Pulmonary artery endothelial cell (primary cell): Measurements from ENCODE around the gene GPR89A. TPM values are rescaled to one million over a fixed set of nuclear protein-coding genes. Genes with fewer than 3 reads are reported as not detected.
"Not testable (repeated sequence)": the region's sequence is repeated elsewhere in the genome, so short reads cannot be mapped to it uniquely, and the experiment has no call there.

ENCODE experiments used
- DNase-seq: peaks from one replicate; pipeline ENCODE4 v3.0.0-alpha.2; 2011; ENCODE audit warnings: low read depth, low spot score
- total RNA-seq: library from RNA; depleted of rRNA; stranded (reverse); fragments of >200 nt; gene quantifications from 2 replicates; pipeline ENCODE4 v1.2.3, GENCODE V29; 2014

Gene GPR89A
- total RNA-seq, 1 donor from 2014 or later, result 22.3 TPM

DNA sequence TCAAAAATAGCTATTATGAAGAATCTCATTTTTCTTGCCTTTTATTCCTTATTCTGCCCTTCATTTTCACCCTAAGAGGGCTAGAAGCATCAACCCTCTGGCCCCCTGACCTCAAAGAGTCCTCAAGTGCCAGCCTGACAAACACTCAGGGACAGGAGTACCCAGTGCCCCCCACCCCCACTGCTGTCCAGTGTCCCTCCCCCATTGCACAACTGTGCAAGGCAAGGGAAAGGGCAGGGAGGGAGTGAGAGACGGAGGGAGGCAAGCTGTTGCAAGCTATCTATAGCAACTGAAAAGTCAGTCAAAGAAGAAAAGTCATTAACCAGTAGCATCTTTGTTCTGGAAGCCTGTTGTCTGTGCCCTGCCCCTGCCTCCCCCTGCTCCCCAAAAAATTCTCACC lies 78.3 kb downstream of the GPR89A start:
- not testable (repeated sequence) for DNase-seq

GRCh38 chr1:145688328-145688727 lies 80.5 kb downstream of the GPR89A start:
- no peak for DNase-seq

- no peak for DNase-seq
Observed at GRCh38 chr1:145688924-145689323, 81.1 kb downstream of the GPR89A start.

DNA sequence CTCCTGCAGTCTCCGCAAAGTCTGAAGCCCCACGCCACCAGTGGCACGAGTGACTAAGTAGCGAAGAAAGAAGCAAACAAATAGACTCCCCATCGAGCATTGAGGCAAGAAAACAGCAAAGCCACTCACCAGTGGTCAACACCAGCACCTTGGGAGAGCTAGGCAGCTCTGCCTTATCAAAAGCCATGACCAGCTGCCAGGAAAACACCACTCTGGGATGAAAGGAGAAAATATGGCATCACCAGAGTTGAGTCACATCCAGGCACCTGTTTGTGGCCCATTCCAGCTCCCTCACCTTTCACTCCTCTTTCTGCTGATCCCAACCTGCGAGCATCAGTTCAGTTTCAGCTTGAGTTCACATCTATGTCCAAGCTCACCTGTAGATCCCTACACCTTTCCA lies 82.1 kb downstream of the GPR89A start:
- DNase-seq, result no peak

DNA sequence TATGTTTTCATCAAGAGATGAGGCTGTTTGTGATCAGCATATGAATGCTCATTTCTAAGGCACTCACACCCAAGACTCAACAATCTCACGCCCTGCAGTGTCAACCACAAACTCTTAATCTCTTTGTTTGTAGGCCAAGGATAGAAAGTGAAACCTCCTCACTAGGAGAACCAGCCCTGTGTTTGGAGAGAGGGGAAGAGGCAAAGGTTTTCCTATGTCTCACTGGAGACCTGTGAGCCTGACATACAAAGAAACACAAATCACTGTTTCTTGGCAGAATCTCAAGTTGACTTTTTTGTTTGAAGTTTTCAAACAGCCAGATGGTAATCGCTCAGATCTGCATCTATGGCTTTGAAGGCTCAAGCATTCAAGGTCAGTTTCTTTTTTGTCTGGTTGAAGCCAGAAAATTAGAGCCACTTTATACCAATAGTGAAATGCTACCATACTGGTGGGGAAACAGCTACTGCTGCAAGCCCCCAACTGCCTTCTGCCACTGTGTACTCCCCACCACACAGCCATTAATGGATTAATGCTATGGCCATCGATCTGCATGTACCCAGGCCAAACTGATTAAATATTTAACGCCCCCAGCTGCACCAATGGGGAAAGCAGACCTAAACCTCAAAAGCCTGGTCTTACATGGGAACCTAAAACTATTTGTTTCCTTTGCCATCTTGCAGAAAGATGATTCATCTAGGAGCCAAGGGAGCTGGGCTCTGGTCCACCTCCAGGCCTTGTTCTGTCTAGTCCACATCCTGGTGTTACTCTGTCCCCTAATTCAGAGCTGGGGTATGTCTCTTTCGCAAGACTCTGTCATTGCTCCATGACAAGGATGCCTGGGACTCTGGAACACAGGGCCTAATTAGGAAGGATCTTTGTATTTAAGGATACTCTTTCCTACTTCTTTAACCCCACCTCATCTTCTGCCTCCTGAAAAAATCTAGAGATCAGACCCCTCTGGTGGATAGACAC lies 83.1 kb downstream of the GPR89A start:
- no peak for DNase-seq

DNA sequence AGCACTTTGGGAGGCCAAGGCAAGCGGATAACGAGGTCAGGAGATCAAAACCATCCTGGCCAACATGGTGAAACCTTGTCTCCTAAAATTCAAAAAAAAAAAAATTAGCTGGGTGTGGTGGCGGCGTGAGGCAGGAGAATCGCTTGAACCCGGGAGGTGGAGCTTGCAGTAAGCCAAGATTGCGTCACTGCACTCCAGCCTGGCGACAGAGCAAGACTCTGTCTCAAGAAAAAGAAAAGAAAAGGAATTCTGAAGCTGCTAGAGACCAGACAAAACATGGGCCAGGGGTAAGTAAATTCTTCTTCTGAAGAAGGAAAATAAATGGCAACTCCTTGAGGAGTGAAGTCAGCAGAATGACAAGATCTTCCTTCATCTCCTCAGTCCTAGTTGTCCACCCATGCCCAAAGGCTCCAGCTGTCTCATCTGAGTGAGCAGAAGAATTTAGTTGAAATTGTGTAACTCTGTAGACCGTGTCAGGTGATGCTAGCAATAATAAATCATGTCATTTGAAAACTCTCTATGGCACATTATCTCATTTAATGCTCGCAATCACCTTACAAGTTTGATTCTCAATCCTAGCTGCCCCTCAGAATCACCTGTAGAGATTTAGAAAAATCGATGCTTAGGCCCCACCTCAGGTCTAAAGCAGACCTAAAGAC lies 85.1 kb downstream of the GPR89A start:
- DNase-seq, result no peak

DNA sequence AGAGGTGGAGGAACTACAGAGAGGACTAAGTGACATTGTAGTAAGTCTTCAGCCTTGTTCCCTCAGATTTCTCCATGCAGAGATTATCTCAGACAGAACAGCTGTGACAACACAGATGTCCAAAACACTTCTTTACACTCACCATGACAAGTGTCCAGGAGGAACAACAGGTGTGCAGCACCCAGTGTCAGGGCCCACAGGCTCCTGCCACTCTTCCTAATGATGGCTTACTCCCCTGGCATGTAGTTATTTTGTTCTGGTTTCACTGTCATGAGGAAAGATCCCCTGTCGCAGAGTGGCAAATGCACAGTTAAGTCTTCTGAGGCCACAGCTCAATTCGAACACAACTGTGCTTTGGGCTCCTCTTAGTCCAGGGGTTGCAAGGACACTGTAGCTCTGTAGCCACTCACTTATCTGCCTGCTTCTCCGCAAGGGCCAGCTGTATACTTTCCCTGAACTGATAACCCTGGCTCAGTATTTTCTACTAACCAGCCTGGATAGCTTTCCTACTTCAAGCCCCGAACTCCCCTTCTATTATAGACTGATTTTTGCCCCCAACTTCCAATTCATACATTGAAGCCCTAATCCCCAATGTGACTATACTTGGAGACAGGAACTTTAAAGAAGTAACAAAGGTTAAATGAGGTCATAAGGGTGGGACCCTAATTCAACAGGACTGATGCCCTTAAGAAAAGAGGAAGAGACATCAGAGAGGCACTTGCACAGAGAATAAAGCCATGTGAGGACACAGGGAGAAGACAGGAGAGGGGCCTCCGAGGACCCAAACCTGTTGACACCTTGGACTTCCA lies 88.2 kb downstream of the GPR89A start:
- DNase-seq, result no peak

DNA sequence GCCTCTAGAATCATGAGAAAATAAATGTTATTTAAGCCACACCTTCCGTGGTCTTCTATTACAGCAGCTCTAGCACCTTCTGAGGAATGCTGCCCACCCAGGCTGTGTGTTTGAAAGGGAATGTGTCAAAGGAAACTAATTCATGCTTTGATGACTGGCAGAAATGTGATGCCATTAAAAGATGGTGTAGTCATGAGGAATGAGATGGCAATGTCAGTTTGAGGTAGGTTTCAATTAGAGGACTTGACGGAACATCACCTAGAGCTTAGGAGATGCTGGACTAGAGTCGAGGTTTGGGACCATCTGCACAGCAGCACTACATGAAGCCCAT lies 88.8 kb downstream of the GPR89A start:
- no peak for DNase-seq

GRCh38 chr1:145701306-145701862 lies 93.6 kb downstream of the GPR89A start:
- DNase-seq, result no peak

DNA sequence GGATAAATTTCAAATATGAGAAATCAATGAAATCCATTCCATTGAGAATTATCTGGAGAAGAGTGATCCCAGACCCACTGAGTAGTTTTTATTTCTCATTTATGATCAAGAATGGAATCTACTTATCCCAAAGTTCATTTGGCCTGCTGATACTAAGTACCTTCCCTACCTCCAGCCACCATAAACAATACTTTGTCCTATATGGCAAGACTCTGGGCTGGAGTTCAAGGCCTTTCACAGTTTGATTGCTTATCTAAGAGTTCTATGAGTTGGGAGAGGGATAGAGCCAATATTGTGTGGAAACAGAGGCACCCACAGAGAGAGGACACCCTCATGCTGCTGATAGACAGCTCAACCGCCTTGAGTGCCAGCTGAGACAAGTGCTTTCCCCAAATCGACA lies 94.3 kb downstream of the GPR89A start:
- no peak for DNase-seq

DNA sequence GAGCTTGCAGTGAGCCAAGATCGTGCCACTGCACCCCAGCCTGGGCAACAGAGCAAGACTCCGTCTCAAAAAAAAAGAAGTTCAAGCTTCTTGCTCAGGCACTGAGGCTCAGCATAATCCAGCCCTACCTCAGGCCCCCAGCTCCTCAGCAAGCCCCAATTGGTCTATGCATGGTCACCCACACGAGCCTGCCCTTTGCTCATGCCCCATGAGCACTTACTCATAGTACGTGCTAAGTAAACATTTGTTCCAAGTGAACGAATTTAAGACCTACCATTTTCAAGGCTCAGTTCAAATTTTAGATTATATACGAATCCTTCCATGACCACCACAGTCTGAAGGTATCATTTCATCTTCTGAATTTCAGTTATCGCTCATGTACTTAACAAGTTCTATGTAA lies 95.0 kb downstream of the GPR89A start:
- DNase-seq, result no peak

- DNase-seq, result no peak
Observed at GRCh38 chr1:145705622-145706021, 97.8 kb downstream of the GPR89A start.

GRCh38 chr1:145706086-145706664 lies 98.4 kb downstream of the GPR89A start:
- no peak for DNase-seq

DNA sequence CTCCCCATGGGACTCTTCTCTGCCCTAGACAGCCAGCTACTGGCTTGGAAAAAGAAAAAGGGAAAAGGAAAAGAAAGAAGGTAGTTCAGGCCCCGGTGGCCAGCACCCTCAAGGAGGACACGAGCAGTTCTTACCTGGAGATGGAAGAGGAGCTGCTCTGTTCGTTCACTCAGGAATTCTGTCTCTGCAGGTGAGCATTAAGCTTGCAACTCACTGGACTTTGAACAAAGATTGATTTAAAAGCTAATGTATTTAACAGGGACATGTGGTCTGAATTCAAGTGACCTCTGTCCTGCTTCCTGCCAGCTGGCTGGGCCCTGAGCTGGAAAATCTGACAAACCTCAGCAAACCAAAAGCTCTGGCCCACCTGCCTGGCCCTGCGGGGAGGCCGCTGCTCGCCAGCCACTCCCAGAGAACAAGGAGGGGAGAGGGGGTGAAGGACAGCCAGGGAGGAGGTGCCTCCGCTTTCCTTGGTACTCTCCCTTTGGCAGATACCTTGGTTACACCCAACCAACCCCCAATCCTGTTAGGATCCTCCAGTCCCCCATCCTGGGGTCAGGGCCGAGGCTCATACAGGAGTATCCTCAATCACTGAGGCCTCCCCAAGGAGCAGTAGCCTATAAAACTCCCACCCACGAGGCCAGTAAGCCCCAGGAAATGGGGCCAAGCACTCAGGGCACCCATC lies 99.5 kb downstream of the GPR89A start, which contains the start of gene PDZK1:
TSS of gene PDZK1 (minus strand) at position 186 of the 685 bp plus-strand sequence. CDS start 19,347 bp downstream, outside the sequence.
- no peak for DNase-seq

DNA sequence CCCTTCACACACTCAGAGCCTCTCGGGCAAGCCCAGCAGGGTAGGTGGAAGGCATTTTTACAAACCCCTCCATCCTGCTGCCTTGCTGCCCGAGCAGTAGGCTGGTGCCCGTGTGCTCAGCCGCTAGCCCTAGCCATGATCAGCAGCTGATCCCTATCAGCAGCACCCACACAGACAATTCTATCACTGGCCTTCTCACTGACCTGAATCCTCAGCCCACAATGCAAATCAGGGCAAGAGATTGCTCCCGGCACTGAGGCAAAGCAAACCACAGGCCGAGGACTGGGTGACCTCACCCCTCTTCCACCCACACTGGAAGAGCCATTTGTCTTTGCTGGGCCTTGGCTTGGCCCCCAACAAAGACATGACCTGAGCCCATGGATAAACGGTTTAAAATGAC lies 100.3 kb downstream of the GPR89A start:
- DNase-seq, result no peak

DNA sequence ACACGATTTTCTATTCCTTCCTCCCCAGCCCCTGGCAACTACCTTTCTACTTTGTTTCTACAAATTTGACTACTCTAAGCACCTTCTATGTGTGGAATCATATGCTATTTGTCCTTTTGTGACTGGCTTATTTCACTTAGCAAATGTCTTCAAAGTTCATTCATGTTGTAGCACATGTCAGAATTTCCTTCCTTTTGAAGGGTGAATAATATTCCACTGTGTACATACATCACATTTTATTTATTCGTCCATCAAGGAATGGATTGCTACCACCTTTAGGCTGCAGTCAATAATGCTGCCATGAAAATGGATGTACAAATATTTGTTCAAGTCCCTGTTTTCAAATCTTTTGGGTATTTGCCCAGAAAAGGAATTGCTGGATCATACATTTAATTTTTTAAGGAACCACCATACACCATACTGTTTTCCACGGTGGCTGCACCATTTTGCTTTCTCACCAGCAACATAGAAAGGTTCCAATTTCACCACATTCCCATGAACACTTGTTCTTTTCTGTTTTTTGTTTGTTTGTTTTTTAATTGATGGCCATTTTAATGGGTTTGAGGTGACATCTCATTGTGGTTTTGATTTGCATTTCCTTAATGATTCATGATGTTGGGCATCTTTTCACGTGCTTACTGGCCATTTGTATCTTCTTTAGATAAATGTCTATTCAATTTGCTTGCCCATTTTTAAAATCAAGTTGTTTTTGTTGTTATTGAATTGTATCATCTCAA lies 102.7 kb downstream of the GPR89A start:
- no peak for DNase-seq

GRCh38 chr1:145711213-145711651 lies 103.4 kb downstream of the GPR89A start:
- DNase-seq, result no peak

DNA sequence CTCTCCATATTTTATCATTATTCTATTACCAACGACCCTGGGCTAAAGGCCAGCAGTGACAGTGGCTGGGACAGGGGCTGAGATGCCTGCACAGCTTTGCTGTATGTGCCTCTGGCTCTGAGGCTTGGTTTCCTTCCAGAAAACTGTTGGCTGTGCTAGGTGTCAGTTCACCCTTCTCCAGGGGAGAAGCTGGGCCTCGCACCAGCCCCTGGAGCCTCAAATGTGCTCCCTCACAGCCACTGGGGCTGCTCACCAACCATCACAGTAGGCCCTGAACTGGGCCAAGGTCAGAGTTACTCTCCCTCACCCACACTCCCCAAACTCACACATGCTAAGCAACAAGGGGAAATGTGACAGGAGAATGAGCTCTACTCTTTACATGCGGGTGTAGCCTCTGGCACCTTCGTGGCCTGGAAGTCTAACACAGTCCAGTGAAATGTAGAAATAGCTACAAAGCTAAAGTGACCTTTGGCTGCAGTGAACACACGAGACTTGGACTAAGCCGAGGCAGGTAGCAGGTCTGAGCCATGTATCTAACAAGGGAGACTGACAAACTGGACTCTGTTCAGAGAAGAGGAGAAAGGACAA lies 106.8 kb downstream of the GPR89A start:
- DNase-seq, result no peak

DNA sequence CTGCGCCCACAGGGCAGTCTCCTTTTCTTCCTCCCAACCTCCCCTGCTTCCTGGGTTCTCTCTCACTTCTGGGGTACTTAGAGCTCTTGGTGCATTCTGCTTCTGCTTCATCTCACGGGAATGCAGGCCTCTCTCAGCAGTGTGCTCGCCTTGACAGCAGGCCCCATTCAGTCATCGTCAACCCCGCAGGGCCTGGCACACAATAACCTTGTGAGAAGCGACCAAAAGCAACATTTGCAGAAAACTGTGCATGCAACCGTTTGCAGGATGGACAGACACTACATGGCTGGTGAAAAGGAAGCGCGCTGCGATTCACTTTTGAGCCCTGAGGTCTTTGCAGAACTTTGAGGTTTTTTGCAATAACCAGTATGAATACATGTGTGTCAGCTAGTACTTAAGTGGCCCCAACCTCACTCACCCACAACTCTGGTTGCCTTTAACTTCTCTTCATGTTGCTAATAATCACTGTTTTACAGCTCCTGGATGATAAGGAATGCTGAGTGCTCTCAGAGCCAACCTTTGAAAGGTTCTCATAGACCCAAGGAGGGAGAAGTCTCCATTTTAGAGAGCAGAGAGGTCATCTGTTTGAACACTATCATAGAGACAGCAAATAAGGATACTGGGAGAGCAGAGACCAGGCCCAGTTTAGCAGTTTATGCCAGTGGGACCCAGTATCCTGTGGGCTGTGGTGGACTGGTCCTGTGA lies 109.0 kb downstream of the GPR89A start:
- DNase-seq, result no peak
